Activated T-cell treated with anti-CD3 and anti-CD28 coated beads for 4 hours (primary cell): ENCODE results near the gene RNF26.
"Not testable (repeated sequence)": the region's sequence is repeated elsewhere in the genome, so short reads cannot be mapped to it uniquely, and the experiment has no call there.

Experiments
- DNase-seq: peaks from one replicate; pipeline ENCODE4 v3.0.0-alpha.2; 2020

RNF26 gene

DNA sequence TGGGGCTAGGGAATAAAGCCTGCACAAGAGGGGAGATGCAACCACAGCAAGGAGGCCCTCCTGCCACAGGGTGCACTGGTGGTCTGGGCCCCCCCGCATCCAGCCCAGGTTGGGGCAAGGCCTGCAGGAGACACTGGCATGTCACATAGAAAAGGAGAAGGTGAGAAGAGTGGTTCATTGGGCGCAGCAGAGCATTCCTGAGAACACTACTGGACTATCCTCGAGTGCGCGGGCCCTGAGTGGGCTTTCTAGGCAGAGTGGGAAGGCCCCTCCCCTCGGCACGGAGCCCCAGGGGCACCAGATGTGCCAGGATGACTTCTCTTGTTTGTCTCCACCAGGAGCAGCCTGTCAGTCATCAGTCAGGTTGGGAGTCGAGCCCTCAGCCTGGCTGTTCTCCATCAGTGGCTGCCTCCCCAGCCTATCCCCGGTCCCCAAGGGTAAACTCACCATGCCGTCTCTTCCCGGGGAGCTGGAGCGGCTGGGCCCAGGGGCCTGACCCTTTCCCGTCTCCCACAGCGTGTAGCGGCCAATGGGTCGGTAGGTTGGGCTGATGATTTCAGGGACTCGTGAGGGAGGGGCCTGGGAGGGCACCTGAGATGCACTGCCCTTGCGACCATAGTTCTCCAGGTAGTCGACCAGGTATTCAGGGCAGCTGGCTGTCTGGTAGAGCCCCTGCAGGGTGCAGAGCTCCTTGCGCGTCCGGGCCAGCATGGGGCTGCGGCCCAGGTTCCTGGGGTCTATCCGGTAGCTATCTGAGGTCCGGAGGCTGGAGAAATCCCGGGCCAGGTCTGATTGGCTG, 38.1 kb downstream of the RNF26 start:
- DNase-seq = no peak

DNA sequence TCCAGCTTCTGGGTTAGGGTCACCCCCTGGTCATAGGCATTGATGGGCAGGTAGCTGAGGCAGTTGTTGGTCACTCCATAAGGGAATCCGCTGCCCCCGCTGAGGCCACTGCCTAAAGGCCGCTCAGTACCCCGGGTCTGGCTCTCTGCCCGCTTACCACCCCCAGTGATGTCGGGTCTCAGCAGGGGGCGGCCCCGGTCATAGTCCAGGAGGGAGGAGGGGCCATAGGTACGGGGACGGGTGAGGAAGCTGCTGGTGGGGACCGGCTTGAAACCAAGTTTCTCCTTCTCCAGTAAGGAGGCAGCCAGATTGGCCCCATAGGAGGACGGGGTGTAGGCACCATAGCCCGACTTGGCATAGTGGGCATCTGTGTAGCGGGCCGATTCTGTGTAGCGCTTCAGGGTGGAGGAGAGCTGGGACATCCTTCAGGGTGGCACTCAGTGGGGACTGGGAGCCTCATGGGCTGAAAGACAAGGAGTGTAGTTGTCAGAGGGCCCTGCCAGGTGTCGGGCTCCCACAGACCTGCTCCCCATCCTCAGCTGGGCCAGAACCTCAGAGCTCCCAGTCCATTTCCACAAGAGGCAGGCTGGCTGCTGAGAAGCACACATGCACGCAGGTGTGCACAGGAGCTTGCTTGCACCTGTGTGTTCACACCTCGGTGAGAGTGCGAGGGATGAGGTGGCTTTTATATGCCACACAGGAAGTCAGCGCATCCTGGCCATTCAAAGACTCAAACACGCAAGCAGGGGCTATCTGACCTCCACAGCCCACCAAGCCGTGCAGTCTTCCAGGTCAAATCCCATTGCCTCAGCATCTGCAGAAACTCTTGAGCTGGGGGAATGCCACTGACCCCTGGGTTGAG, 39.0 kb downstream of the RNF26 start:
- DNase-seq = no peak

DNA sequence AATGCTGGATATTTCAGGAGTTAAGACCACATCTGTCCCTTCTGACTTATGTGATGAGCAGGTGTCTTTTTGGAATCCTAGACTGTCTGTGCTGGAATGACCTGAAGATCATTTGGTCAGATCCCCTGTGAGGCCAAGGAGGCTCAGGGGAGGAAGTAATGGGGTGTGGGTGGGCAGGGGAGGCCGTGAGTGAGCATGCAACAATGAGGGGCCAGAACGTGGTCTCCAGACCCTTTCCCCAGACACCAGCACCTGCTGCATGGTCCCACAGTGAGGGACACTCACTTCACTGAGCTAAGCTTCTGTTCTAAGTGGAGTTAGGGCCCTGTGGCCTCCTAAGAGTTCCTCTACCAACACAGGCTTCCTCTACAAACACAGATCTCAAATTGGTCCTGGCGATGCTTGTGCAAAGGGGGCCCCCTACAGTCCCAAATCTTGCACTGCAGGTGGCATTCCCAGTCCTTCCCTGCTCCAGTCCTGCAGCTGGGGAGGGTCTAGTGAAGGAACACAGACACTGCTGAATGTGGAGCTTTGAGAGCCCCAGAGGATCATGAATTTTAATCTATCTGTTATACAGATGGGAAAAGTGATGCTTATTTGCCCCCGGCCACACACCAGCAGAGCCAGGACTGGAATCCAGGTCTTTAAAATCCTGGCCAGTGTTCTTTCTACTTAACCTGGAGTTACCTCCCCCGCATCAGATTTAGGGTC, 39.7 kb downstream of the RNF26 start:
- DNase-seq = peak; percentile 30

DNA sequence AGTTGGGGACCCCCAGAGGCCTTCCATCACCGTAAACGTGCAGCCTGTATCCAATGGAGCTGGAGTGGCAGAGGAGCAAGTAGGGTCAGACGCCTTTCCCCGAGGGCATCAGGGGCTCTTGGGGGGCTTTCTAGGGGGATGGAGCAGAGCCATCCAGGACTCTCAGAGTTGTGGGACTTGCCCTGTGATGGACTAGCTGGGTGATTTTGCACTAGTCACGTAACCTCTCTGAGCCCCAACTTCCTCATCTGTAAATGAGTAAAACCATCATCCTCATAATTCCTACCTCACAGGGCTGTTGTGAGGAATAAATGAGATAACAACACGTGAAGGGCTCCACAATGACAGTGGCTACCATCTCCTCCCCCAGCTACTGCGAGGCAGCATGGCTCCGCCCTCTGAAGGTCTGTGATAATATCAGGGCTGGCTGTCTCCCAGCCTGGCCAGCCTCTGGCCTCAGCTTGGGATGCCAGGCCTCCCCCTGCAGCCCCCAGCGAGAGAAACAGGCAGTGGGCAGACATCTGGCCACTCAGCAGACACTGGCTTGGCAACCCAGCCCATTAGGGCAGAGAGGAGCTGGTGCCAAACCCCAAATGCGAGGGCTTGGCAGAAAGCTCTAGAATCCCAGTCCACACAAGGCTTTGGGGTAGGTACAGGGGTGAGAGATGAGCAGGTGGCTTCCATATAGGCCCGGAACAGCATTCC, 40.5 kb downstream of the RNF26 start:
- DNase-seq = no peak

DNA sequence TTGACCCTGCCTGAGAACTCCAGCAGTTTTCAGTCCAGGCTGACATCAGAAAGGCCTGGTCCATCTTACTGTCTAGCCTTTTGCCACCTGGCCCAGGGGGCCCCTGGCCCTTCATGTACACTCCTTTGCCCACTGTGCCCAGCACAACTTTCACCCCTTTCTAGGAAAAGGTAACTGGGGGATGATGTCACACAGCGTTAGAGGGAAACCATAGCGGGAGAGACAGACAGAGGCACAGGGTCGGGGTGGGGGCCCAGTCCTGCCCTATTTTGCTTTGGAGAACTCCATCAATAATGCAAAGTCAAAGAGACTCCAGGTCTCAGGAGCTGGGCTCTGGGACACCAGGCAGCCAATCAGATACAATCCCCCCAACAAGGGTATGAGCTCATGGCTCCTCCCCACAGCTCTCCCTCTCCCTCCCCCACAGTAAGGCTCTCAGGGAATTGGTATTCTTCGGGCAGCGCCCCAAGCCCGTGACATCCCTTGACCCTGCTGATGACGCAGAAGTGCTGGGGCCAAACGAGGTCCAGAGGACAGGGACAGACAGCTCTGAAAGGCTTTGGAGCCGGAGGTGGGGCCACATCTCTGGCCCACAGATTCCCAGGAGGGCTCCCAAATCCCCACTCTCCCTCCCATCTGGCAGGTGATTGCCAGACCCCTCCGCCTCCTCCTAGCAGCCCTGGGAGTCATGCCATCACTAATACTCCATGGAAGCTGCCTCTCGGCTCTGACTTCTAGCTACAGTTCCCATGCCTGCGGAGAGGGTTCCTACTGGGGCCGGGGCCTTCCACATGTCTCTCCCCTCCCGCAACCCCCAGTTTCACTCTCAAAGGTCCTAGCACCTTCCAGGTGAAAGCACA, 41.2 kb downstream of the RNF26 start:
- no peak for DNase-seq

DNA sequence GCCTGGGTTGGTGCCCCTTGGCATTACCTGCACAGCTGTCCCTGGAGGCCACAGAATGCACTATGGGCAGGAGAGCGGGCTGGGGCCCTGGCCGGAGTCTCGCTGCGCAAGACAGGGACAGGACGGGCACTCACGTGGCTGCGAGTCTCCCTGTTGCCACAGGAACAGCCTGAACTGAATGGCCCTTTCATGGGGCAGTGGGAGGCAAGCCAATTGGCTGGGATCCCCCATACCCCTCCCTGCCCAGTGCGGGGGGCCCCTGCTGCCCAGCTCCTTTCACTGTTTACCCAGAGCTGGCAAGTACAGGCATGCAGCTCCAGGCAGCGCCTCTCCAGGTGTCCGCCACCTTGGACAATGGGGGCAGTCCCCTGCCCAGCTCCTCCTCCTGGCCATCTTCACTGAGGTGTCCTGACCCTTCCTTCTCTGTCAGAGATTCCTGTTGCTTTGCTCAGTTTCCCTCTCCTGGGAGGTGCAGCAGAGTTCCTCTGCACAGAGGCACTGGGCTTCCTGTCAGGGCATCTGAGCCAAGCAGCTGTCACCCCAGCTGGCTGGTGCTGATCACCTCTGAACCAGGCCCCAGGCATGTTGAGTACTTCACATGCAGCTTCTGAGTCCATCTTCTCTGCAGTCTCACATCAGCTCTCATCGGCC, 42.0 kb downstream of the RNF26 start:
- DNase-seq = no peak

DNA sequence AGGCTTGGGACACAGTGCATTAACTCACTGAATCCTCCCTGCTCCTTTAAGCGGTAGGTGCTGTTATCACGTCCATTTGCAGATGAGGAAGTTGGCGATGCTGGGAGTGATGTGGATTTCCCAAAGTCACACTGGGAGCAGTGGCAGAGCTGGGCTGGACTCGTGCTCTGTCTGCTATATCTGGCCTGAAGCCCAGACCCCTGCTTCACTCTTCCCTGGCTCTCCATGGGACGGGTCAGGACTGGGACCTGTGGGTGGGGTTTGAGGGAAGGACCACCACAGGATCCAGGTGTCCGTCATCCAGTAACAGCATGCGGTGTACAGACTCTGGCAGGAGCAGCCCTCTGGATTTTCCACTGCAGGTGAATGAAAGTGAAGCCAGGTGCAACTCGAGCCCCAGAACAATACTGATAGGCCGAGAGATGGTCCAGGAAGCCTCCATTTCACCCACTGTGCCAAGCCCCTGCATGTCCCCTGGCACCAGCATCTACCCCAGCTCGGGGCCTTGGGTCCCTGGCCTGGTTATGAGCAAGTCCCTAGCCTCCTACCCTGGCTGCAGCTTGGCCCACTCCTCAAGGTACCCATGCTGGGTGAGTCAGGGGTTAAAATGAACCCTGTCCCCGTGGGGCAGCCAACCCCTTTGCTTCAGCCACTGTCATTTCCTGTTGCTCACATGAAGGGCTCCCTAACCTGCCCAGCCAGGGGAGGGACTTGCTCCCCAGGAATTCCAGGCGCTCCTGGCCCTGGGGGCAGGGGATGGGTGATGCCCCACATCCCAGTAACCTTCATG, 43.0 kb downstream of the RNF26 start:
- no peak for DNase-seq

DNA sequence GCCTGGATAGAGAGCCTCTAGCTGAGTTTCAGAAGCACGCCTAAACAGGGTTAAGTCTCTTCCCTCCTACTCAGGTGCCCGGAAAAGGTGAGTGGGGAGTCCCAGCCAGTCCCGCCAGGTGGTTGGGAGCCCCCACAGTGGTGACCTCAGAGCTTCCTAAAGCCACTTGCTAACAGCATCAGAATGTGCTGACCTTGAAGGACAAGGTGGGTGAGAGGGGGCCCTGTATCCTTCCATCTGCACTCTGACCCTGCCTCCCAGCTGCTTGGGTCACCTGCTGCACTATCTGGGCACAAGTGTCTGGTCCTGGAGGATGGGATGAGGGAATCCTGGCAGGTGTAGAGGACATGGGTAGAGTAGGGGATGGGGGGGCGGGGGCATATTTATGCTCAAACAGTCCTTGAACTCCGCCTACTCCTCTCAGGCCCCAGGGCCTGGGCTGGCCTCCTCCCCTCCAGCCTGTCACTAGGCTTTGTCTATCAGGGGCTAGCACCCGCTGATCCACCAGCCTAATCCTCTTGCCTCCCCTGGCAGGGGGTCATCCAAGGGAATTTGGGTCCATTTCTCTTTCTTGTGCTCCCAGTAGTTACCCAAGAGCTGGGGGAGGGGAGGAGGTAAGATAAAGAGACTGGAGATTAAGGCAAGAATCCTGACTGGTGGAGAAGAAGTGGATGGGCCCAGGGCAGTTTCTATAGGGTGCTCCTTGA, 43.8 kb downstream of the RNF26 start:
- DNase-seq = no peak

DNA sequence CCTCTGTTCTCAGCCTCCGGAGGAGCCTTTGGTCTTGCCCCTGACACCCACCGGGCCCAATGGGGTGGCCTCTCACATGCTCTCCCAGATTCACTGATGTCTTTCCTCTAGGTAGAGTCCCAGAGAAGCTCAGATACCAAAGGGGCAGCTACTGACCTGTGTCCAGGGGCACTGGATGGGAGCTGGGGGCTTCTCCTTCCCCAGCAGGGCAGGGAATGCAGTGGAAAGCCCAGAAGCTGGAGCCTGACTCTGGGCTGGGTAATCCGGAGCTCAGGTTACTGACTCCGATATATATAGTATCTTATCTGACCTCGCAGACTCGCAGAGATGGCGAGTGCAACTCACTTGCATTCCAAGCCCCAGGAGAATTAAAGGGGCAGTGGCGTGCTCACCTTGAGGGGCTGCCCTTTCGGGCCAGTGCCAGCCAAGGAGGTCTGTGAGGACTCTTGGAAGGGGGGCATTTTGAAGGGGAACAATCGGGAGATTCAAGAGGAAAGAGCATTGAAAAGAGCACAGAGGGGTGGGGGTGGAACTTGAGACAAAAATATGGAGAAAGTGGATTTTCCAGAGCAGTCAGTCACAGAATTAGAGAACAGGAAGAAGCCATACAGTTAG, 44.6 kb downstream of the RNF26 start:
- DNase-seq = no peak

DNA sequence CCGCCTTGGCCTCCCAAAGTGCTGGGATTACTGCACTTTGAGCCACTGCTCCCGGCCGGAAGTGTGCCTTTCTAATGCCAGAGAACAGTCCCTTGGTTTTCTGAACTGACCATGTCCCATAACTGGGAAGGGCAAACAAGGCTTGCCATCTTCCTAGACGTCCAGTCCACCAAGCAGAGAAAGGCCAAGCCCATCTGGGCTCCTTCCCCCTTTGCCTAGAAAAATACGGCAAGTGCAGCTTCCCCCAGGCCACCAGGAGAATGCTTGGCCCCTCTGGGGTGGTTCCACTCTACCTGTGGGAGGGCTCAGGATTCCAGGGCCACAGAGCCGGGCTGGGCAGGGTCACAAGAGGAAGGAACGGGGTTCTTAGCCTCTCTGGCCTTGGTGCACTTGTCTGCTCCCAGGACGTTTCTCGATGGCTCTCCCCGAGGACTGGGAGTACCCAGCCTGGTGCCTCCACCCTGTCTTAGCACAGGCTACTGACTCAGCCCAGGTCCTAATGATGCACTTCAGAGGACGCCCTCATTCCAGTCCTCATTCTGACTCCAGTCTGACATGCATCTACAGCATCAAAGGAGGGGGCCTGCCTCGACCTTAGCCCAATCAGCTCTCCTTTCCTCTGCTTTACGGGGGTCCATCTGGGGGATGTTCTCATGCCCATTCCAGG, 46.0 kb downstream of the RNF26 start:
- no peak for DNase-seq

DNA sequence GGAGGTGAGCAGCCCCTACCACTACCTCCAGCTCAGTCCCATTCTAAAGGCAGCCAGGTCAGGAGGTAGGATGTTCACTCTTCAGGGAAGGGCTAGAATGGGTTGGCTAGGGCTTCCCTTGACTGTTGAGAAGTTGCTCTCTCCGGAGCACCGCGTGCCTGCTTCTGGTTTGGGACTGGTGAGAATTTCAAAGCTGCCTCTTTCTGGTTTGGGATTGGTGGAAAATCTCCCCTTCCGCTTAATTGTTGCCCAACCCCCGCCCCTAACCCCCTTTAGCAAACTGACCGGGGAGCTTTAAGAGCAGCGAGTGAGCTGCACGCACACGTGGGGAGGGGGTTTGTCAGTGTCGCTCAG, 46.5 kb downstream of the RNF26 start:
- DNase-seq = no peak

DNA sequence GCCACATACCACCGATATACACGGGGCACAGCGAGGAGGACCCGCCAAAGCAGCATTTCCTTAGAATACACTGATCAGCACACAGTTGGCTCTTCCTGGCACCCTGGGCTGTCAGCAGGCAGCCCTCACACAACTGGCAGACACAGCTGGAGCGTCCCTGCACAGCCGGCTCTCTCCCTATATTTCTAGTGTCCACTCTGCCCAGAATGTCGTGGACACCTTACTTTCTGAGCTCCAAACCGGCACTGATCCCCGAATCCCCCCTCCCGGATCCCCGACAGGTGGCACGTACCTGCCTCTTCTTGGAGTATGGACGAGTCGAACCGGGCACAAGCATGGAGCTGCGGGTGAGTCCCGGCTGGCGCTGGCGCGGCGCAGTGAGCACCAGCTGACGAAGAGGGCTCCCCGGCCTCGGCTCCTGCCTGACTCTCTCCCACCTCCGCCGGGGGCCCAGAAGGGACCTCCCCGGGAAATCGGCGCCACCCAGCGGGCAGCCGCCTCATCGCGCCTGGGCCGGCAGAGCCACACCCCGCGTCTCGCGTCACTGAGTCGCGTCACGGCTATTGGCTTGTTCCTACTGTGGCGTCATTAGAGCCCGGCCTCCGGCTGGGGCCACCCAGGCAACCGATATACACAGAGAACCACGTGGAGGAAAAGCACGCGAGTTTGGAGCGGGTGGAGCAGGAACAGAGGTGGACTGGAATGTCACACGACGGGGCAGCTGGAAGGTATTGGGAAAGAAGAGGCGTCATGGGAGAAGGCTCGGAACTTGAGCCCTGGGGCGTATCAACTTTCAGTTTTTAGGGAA, 47.1 kb downstream of the RNF26 start, which contains the start of gene USP2:
USP2 (minus strand) TSS at position 510 of the 808 bp plus-strand sequence. CDS start 8,210 bp downstream, outside the sequence.
- peak; percentile 98 for DNase-seq

DNA sequence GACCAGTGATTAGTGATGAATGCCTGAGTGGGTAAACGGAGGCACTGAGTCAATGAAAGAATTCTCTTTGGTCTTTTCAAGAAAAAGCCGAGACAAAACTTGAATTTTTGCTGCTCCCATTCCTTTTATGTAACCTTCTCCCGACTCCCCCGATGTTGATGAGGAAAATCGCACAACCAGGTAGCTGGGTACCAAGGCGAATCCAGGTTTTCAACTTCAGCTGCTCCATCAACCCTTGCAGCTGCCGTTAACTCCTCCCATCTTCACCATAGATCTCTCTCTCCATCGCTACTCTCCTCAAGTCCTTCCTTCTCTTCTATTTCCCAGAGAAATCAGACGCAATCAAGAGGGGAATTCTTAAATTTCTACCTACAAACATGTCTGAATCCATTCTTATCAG, 47.8 kb downstream of the RNF26 start:
- DNase-seq = no peak

DNA sequence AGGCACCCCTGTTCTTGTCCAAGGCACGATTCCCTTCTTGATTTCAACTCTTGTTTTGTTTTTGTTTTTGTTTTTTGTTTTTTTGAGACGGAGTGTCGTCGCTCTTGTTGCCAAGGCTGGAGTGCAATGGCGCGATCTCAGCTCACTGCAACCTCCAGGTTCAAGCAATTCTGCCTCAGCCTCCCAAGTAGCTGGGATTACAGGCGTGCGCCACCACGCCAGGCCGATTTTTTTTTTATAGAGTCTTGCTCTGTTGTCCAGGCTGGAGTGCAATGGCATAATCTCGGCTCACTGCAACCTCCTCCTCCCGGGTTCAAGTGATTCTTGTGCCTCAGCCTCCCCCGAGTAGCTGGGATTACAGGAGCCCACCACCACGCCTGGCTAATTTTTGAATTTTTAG, 48.2 kb downstream of the RNF26 start:
- DNase-seq = not testable (repeated sequence)

DNA sequence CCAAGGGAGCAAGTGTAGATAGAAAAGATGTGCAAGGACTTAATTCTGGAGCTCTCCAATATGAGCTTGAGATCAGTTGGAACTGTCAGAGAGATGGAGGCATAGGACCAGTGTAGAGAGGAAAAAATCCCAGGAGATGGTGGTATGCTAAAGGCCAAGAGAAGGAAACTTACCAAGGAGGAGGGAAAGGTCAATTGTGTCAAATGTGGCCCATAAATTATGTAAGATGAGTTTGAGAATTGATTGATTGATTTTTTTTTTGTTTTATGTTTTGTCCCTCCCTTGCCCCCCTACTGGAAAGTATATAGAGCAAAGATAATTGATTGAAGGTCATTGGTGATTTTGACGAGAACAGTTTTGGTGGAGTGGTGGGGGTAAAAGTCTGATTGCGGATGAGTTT, 50.0 kb downstream of the RNF26 start:
- no peak for DNase-seq
